Adrenal gland (tissue), 12 donors: Measurements from ENCODE around the gene TAF1B. TPM values are rescaled to one million over a fixed set of nuclear protein-coding genes. Genes with fewer than 3 reads are reported as not detected.

ENCODE experiments used
- DNase-seq, 7 donors: peaks; one replicate each; pipeline ENCODE4 v3.0.0-alpha.2; 2019 to 2020
- H3K27ac ChIP-seq, 5 donors: fragments of 200-600 bp; sonication (generic) in 4 of 5; 1 replicate in 3 of 5; 2 replicates in 2 of 5; pipeline versions ENCODE4 v1.5.1 to v1.8.0; 2016 to 2020; ENCODE audit warnings: mild to moderate bottlenecking in 1 of 5
- H3K27me3 ChIP-seq: fragments of 200-600 bp; 2 replicates; pipeline ENCODE4 v1.8.0; 2021
- H3K36me3 ChIP-seq, 2 donors: fragments of 200-600 bp; replicated peaks in 1 of 2; 1 replicate in 1 of 2; 2 replicates in 1 of 2; pipeline versions ENCODE4 v1.5.1 to v1.8.0; 2018 to 2022
- H3K4me1 ChIP-seq, 2 donors: fragments of 200-600 bp; replicated peaks in 1 of 2; 1 replicate in 1 of 2; 2 replicates in 1 of 2; pipeline versions ENCODE4 v1.5.1 to v1.8.0; 2018 to 2021
- H3K4me3 ChIP-seq, 4 donors: fragments of 200-600 bp; sonication (generic) in 3 of 4; one replicate each; pipeline ENCODE4 v1.5.1; 2016 to 2018
- H3K9me3 ChIP-seq, 3 donors: fragments of 200-600 bp; sonication (generic) in 1 of 3; replicated peaks in 1 of 3; 1 replicate in 2 of 3; 2 replicates in 1 of 3; pipeline versions ENCODE4 v1.5.1 to v1.8.0; 2016 to 2021
- POLR2A ChIP-seq, 2 donors: fragments of 450-650 bp; IDR thresholded peaks; one replicate each; pipeline ENCODE4 v1.6.1; 2017; ENCODE audit warnings: antibody characterized with exemption in 2 of 2, mild to moderate bottlenecking in 2 of 2, moderate library complexity in 1 of 2
- WGBS, 4 donors: extraction: QIAGEN DNeasy Blood & Tissue Kit in 2 of 4; methylation state at CpG; one replicate each; pipeline versions ENCODE4 v1.1.5 to v1.1.7; 2013 to 2017; 5-methylcytosine and 5-hydroxymethylcytosine counted together
- intact Hi-C, 2 donors: fragments of 100-400 bp; cut with DNase I; formaldehyde crosslinking; loops; one replicate each; pipeline versions ENCODE4 v1.14.1 to v1.15.0; 2022 to 2023
- polyA plus RNA-seq, 3 donors: library from polyadenylated mRNA; stranded (reverse); fragments of 200-250 nt in 2 of 3; fragments of 350-450 nt in 1 of 3; fragmentation: Illumina TruSeq in 1 of 3; extraction: RNeasy Lipid Tissue Mini Kit (QIAGEN cat#74804) in 1 of 3; gene quantifications; one replicate each; pipeline ENCODE4 v1.2.3, GENCODE V29; 2013 to 2014
- total RNA-seq, 9 donors: library from RNA; depleted of rRNA in 4 of 9; stranded (reverse); fragments of >200 nt in 4 of 9; fragments of 120-200 nt in 1 of 9; fragmentation: NEBNext Ultra II Directional in 1 of 9; extraction: Animal tissue kit (Norgen Biotek cat#: 25700) in 1 of 9; gene quantifications; one replicate each; pipeline versions ENCODE4 v1.1.0 to v1.2.4, GENCODE V29; 2013 to 2023
- TF ChIP-seq, protein P1 (sequence below), 6 experiments: fragments of 450-650 bp in 4 of 6; fragments of 200-600 bp in 2 of 6; sonication (generic) in 1 of 6; IDR thresholded peaks; 1 replicate in 5 of 6; 2 replicates in 1 of 6; pipeline versions ENCODE4 v1.5.1 to v1.8.0; 2016 to 2021; ENCODE audit warnings: antibody characterized with exemption in 6 of 6, mild to moderate bottlenecking in 2 of 6, moderate library complexity in 1 of 6
- donor health status: healthy with polysubstance abuse.
- donor health status: Bipolar disorder and iron deficiency.
- donor health status: DM: yes; HTN: yes; CAD: no.
- donor health status: DM: no; HTN: no; CAD: no.
- donor health status: DM: no; HTN: no; CAD: no.
- donor health status: DM: yes; HTN: yes; CAD: no.

Gene TAF1B
- total and polyA plus RNA-seq, 12 donors: 3.1 to 21.6 (median 14.9) TPM

- Histone ChIP-seq H3K9me3 (no peaks in the 10 kb centered on the region), H3K27me3 (no peaks in the 10 kb centered on the region), H3K36me3 (peaks cover 0 to 14% of the 10 kb centered on the region in 2 donors), H3K4me3 (peak overlapping the region in 1 of 4 donors; percentile 74), H3K4me1 (peaks cover 0 to 46% of the 10 kb centered on the region in 2 donors), H3K27ac (no peak overlapping the region)
- intact Hi-C loops: no loop called here
- no peak for DNase-seq
- TF ChIP-seq, protein P1, sequence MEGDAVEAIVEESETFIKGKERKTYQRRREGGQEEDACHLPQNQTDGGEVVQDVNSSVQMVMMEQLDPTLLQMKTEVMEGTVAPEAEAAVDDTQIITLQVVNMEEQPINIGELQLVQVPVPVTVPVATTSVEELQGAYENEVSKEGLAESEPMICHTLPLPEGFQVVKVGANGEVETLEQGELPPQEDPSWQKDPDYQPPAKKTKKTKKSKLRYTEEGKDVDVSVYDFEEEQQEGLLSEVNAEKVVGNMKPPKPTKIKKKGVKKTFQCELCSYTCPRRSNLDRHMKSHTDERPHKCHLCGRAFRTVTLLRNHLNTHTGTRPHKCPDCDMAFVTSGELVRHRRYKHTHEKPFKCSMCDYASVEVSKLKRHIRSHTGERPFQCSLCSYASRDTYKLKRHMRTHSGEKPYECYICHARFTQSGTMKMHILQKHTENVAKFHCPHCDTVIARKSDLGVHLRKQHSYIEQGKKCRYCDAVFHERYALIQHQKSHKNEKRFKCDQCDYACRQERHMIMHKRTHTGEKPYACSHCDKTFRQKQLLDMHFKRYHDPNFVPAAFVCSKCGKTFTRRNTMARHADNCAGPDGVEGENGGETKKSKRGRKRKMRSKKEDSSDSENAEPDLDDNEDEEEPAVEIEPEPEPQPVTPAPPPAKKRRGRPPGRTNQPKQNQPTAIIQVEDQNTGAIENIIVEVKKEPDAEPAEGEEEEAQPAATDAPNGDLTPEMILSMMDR (IDR thresholded peaks at IDR 0.05): no peak
- no peak for TF ChIP-seq POLR2A (IDR thresholded peaks at IDR 0.05)
- 55 to 69% (median 62%) methylated on average over 5 of the region's 5 CpGs for WGBS, 4 donors
These were observed 1.3 kb downstream of the TAF1B start for GRCh38 chr2:9844576-9844975.

- H3K36me3 ChIP-seq: peaks cover 0 to 30% of the 10 kb centered on the region in 2 donors
- DNase-seq: no peak
- peaks cover 0 to 46% of the 10 kb centered on the region in 2 donors for H3K4me1 ChIP-seq
- intact Hi-C loops: no loop called here
- H3K27ac ChIP-seq: no peak overlapping the region
- no peak overlapping the region for H3K4me3 ChIP-seq
- no peaks in the 10 kb centered on the region for H3K9me3 ChIP-seq
- no peaks in the 10 kb centered on the region for H3K27me3 ChIP-seq
- TF ChIP-seq, protein P1 (IDR thresholded peaks at IDR 0.05): no peak
- TF ChIP-seq POLR2A (IDR thresholded peaks at IDR 0.05): no peak
These were observed 3.3 kb downstream of the TAF1B start for GRCh38 chr2:9846554-9846953.

GRCh38 chr2:9847140-9847539 lies 3.9 kb downstream of the TAF1B start:
- intact Hi-C loops: no loop called here
- Histone ChIP-seq H3K36me3 (peaks cover 0 to 35% of the 10 kb centered on the region in 2 donors), H3K27me3 (no peaks in the 10 kb centered on the region), H3K4me1 (peaks cover 0 to 46% of the 10 kb centered on the region in 2 donors), H3K9me3 (no peaks in the 10 kb centered on the region), H3K27ac (no peak overlapping the region), H3K4me3 (no peak overlapping the region)
- no peak for DNase-seq
- no peak for TF ChIP-seq POLR2A (IDR thresholded peaks at IDR 0.05)
- TF ChIP-seq, protein P1 (IDR thresholded peaks at IDR 0.05): no peak
- WGBS, 4 donors: 71 to 75% (median 73%) methylated on average over 4 of the region's 4 CpGs

GRCh38 chr2:9852881-9853280 lies 9.6 kb downstream of the TAF1B start:
- Histone ChIP-seq H3K36me3 (peaks cover 0 to 68% of the 10 kb centered on the region in 2 donors), H3K27ac (no peak overlapping the region), H3K4me3 (no peak overlapping the region), H3K9me3 (no peaks in the 10 kb centered on the region), H3K4me1 (peaks cover 0 to 12% of the 10 kb centered on the region in 2 donors), H3K27me3 (no peaks in the 10 kb centered on the region)
- no peak for TF ChIP-seq POLR2A (IDR thresholded peaks at IDR 0.05)
- TF ChIP-seq, protein P1 (IDR thresholded peaks at IDR 0.05): no peak
- WGBS, 4 donors: 94 to 98% (median 95%) methylated on average over 2 of the region's 2 CpGs
- DNase-seq: no peak
- intact Hi-C loops: no loop called here
